B cell (primary cell): ENCODE results near the gene GYS1. TPM values are rescaled to one million over a fixed set of nuclear protein-coding genes. Genes with fewer than 3 reads are reported as not detected.

ENCODE experiments used
- ATAC-seq: fragments of 200-7000 bp; cut with Tn5 transposase; one replicate; pipeline ENCODE4 v1.10.0; 2021; ENCODE audit warnings: low read depth, mild to moderate bottlenecking, moderate number of reproducible peaks, moderate library complexity
- CTCF ChIA-PET: fragments of 350-600 bp; sonication (Branson Sonifier 250); formaldehyde crosslinking; loops from one replicate; lab custom pipeline; 2021; ENCODE audit warnings: antibody characterized with exemption, inconsistent platforms; lab: Charles Lee
- POLR2A ChIA-PET: fragments of 350-600 bp; sonication (Branson Sonifier 250); formaldehyde crosslinking; loops from one replicate; lab custom pipeline; 2021; ENCODE audit warnings: antibody characterized with exemption; lab: Charles Lee
- DNase-seq: peaks from one replicate; pipeline ENCODE4 v3.0.0; 2013
- H2AFZ ChIP-seq: 2 replicates; pipeline ENCODE4 v1.6.1; 2012; ENCODE audit warnings: mild to moderate bottlenecking, low read depth, low read length; ENCODE audit not compliant: insufficient read depth, poor library complexity, severe bottlenecking
- H3K27ac ChIP-seq, 2 donors: 1 replicate in 1 of 2; 2 replicates in 1 of 2; pipeline ENCODE4 v1.5.1; 2012 to 2013; ENCODE audit warnings: low read length in 2 of 2, mild to moderate bottlenecking in 2 of 2, moderate library complexity in 1 of 2
- H3K27me3 ChIP-seq, 4 experiments: fragments of 200-600 bp in 1 of 4; sonication (generic) in 1 of 4; replicated peaks in 1 of 4; 1 replicate in 2 of 4; 2 replicates in 2 of 4; pipeline versions ENCODE4 v1.6.1 to v1.7.0; 2013 to 2016; ENCODE audit warnings: low read length in 3 of 4, mild to moderate bottlenecking in 2 of 4, mixed read lengths in 1 of 4, moderate library complexity in 1 of 4; ENCODE audit not compliant: insufficient read depth in 4 of 4, control insufficient read depth in 3 of 4; ENCODE audit errors: control extremely low read depth in 1 of 4
- H3K36me3 ChIP-seq, 2 experiments: replicated peaks in 1 of 2; 1 replicate in 1 of 2; 2 replicates in 1 of 2; pipeline versions ENCODE4 v1.6.1 to v1.7.1; 2013; ENCODE audit warnings: low read length in 1 of 2; ENCODE audit not compliant: insufficient read depth in 2 of 2, control insufficient read depth in 1 of 2; ENCODE audit errors: control extremely low read depth in 1 of 2, extremely low read depth in 1 of 2
- H3K4me1 ChIP-seq, 2 donors: fragments of 200-600 bp in 1 of 2; sonication (generic) in 1 of 2; 1 replicate in 1 of 2; 2 replicates in 1 of 2; pipeline versions ENCODE4 v1.5.1 to v1.6.1; 2013 to 2017; ENCODE audit warnings: low read length in 2 of 2; ENCODE audit not compliant: control insufficient read depth in 2 of 2, insufficient read depth in 2 of 2
- H3K4me2 ChIP-seq: replicated peaks from 2 replicates; pipeline ENCODE3; 2012; ENCODE audit warnings: mild to moderate bottlenecking, low read depth, low read length; ENCODE audit not compliant: poor library complexity, severe bottlenecking
- H3K4me3 ChIP-seq, 5 experiments: fragments of 200-600 bp in 1 of 5; sonication (generic) in 1 of 5; 1 replicate in 3 of 5; 2 replicates in 2 of 5; pipeline versions ENCODE4 v1.5.1 to v1.7.0; 2011 to 2016; ENCODE audit warnings: low read length in 4 of 5, mild to moderate bottlenecking in 4 of 5, low read depth in 2 of 5, control low read depth in 1 of 5, moderate library complexity in 1 of 5; ENCODE audit not compliant: insufficient read depth in 1 of 5; ENCODE audit errors: control extremely low read depth in 1 of 5, extremely low read depth in 1 of 5
- H3K79me2 ChIP-seq: fragments of 200-600 bp; sonication (generic); one replicate; pipeline ENCODE4 v1.6.0; 2016; ENCODE audit warnings: low read length; ENCODE audit not compliant: control insufficient read depth, insufficient read depth
- H3K9ac ChIP-seq: fragments of 200-600 bp; sonication (generic); 2 replicates; pipeline ENCODE4 v1.6.1; 2017; ENCODE audit warnings: mild to moderate bottlenecking, low read length, moderate library complexity
- H3K9me3 ChIP-seq, 3 donors: one replicate each; pipeline versions ENCODE4 v1.6.1 to v1.7.1; 2013; ENCODE audit warnings: low read length in 2 of 3; ENCODE audit not compliant: control insufficient read depth in 2 of 3, insufficient read depth in 1 of 3; ENCODE audit errors: control extremely low read depth in 1 of 3
- H4K20me1 ChIP-seq: 2 replicates; pipeline ENCODE4 v1.6.0; 2012; ENCODE audit warnings: mild to moderate bottlenecking, low read length; ENCODE audit not compliant: insufficient read depth, control insufficient read depth, poor library complexity, severe bottlenecking
- H3K27ac Mint-ChIP-seq: one replicate; pipeline ENCODE4 v1.8.0; 2021; ENCODE audit warnings: mixed read lengths
- H3K27me3 Mint-ChIP-seq: one replicate; pipeline ENCODE4 v1.8.0; 2021; ENCODE audit warnings: mixed read lengths
- H3K4me1 Mint-ChIP-seq: one replicate; pipeline ENCODE4 v1.8.0; 2021; ENCODE audit warnings: mixed read lengths
- H3K4me3 Mint-ChIP-seq: one replicate; pipeline ENCODE4 v1.8.0; 2021; ENCODE audit warnings: mixed read lengths
- H3K9me3 Mint-ChIP-seq: one replicate; pipeline ENCODE4 v1.8.0; 2022; ENCODE audit warnings: mixed read lengths; ENCODE audit not compliant: insufficient read depth
- CTCF ChIP-seq: fragments of 200-600 bp; IDR thresholded peaks from one replicate; pipeline ENCODE4 v1.8.0; 2022; ENCODE audit warnings: antibody characterized with exemption, mild to moderate bottlenecking
- EZH2 ChIP-seq: IDR thresholded peaks from 2 replicates; pipeline ENCODE4 v1.6.1; 2012; ENCODE audit warnings: borderline replicate concordance, low read depth, mild to moderate bottlenecking, moderate library complexity, low read length; ENCODE audit not compliant: insufficient read depth, poor library complexity, severe bottlenecking
- WGBS: methylation state at CpG from one replicate; pipeline ENCODE4 v1.1.5; 2013; ENCODE audit warnings: missing lambda C conversion rate; ENCODE audit not compliant: insufficient coverage; 5-methylcytosine and 5-hydroxymethylcytosine counted together
- intact Hi-C: fragments of 100-400 bp; cut with micrococcal nuclease; formaldehyde crosslinking; loops from one replicate; pipeline ENCODE4 v1.10.0; 2022
- polyA plus RNA-seq: library from polyadenylated mRNA; depleted of rRNA; stranded (reverse); fragments of >200 nt; gene quantifications from 2 replicates; pipeline ENCODE4 v1.2.3, GENCODE V29; 2012
- total RNA-seq, 2 donors: library from RNA; stranded (reverse); fragments of 120-200 nt in 1 of 2; gene quantifications; 1 replicate in 1 of 2; 2 replicates in 1 of 2; pipeline versions ENCODE4 v1.2.3 to v1.2.4, GENCODE V29; 2013 to 2022

The GYS1 gene
- total and polyA plus RNA-seq, 2 donors (not counting 1 experiment from before 2014, with no cell fraction given) = 28.9 to 62.7 TPM

- Mint-ChIP-seq H3K27me3 (no peaks in the 10 kb centered on the region), H3K4me1 (peaks cover 39% of the 10 kb centered on the region), H3K4me3 (peak overlapping the region; percentile 26), H3K9me3 (no peaks in the 10 kb centered on the region), H3K27ac (no peak overlapping the region)
- 98% methylated on average over 18 of the region's 22 CpGs for WGBS
- no peak for DNase-seq
- Histone ChIP-seq H4K20me1 (peaks cover 6% of the 10 kb centered on the region), H3K4me3 (no peak overlapping the region), H3K9ac (no peak overlapping the region), H3K4me2 (peak overlapping the region; percentile 1), H3K36me3 (peaks cover 0 to 7% of the 10 kb centered on the region in 2 experiments), H2AFZ (no peak overlapping the region), H3K79me2 (peaks cover 48% of the 10 kb centered on the region), H3K27ac (no peak overlapping the region), H3K9me3 (no peaks in the 10 kb centered on the region), H3K27me3 (no peaks in the 10 kb centered on the region), H3K4me1 (peaks cover 15 to 27% of the 10 kb centered on the region in 2 donors)
- ChIA-PET POLR2A (no interaction called here), CTCF (interaction anchor here (1.6 to 3.4 kb wide), 2 partner anchors 20 to 25 kb away, joined by 4 to 17 read pairs; no protein-coding TSS in a partner anchor)
- no peak for ATAC-seq
- intact Hi-C loops = loop anchor here (10.0 kb wide), 1 partner anchor 124 kb away; the partner anchor contains the start of genes C19orf73, LIN7B and PPFIA3
- TF ChIP-seq CTCF (no peak), EZH2 (no peak)
These were observed 2.0 kb downstream of the GYS1 start for GRCh38 chr19:48991011-48991609.

- Mint-ChIP-seq H3K9me3 (no peaks in the 10 kb centered on the region), H3K27ac (no peak overlapping the region), H3K27me3 (no peaks in the 10 kb centered on the region), H3K4me1 (peaks cover 39% of the 10 kb centered on the region), H3K4me3 (peak overlapping the region; percentile 39)
- H3K27me3 ChIP-seq = no peaks in the 10 kb centered on the region
- POLR2A ChIA-PET = no interaction called here
- WGBS = 94% methylated on average over 4 of the region's 4 CpGs
- H3K4me2 ChIP-seq = no peak overlapping the region
- H3K4me1 ChIP-seq = peaks cover 15 to 27% of the 10 kb centered on the region in 2 donors
- CTCF ChIA-PET = no interaction called here
- peaks cover 41% of the 10 kb centered on the region for H3K79me2 ChIP-seq
- H3K4me3 ChIP-seq = no peak overlapping the region
- DNase-seq = no peak
- TF ChIP-seq EZH2 (no peak), CTCF (no peak)
- no peaks in the 10 kb centered on the region for H3K9me3 ChIP-seq
- no peak overlapping the region for H3K27ac ChIP-seq
- no peak overlapping the region for H3K9ac ChIP-seq
- intact Hi-C loops = loop anchor here (10.0 kb wide), 1 partner anchor 124 kb away; the partner anchor contains the start of genes C19orf73, LIN7B and PPFIA3
- H4K20me1 ChIP-seq = peaks cover 6% of the 10 kb centered on the region
- H3K36me3 ChIP-seq = peaks cover 0 to 10% of the 10 kb centered on the region in 2 experiments
- no peak overlapping the region for H2AFZ ChIP-seq
- no peak for ATAC-seq
These were observed 2.7 kb downstream of the GYS1 start for GRCh38 chr19:48990400-48990799.
